ENCODE data around the gene APBA1. TPM values are rescaled to one million over a fixed set of nuclear protein-coding genes. Genes with fewer than 3 reads are reported as not detected.

The APBA1 gene
- total RNA-seq, 2 donors from 2014 or later = 6.3 to 7.5 TPM

DNA sequence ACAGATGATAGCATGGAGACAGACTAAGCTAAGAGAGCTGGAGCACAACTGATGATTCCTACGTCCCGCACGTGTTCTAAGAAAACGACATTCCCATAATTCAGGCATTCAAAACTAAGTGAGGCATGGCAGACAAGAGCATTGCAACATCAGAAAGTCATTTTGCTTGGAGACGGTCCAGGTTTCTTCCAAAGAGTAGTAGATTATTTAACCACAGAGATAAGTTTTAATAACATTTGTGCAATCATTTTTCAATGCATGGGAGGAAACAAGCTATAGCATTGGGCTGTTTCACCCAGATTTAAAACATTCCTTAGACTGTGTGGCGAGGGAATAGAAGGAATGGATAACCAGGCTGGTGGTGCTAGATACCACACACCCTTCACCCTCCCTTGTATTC lies 117.2 kb downstream of the APBA1 start:
- Histone ChIP-seq H3K4me3 (no peak overlapping the region), H3K9ac (ENCODE audit: low read depth in 2 of 2, low read length in 2 of 2) (no peak overlapping the region), H3K27ac (no peak overlapping the region), H3K36me3 (no peaks in the 10 kb centered on the region), H3K27me3 (no peaks in the 10 kb centered on the region), H3K9me3 (no peaks in the 10 kb centered on the region), H3K4me1 (no peaks in the 10 kb centered on the region)
- DNase-seq = no peak
- TF ChIP-seq, protein P1, sequence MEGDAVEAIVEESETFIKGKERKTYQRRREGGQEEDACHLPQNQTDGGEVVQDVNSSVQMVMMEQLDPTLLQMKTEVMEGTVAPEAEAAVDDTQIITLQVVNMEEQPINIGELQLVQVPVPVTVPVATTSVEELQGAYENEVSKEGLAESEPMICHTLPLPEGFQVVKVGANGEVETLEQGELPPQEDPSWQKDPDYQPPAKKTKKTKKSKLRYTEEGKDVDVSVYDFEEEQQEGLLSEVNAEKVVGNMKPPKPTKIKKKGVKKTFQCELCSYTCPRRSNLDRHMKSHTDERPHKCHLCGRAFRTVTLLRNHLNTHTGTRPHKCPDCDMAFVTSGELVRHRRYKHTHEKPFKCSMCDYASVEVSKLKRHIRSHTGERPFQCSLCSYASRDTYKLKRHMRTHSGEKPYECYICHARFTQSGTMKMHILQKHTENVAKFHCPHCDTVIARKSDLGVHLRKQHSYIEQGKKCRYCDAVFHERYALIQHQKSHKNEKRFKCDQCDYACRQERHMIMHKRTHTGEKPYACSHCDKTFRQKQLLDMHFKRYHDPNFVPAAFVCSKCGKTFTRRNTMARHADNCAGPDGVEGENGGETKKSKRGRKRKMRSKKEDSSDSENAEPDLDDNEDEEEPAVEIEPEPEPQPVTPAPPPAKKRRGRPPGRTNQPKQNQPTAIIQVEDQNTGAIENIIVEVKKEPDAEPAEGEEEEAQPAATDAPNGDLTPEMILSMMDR (IDR thresholded peaks at IDR 0.05) = no peak
- intact Hi-C loops (cut with DNase I) = no loop called here

DNA sequence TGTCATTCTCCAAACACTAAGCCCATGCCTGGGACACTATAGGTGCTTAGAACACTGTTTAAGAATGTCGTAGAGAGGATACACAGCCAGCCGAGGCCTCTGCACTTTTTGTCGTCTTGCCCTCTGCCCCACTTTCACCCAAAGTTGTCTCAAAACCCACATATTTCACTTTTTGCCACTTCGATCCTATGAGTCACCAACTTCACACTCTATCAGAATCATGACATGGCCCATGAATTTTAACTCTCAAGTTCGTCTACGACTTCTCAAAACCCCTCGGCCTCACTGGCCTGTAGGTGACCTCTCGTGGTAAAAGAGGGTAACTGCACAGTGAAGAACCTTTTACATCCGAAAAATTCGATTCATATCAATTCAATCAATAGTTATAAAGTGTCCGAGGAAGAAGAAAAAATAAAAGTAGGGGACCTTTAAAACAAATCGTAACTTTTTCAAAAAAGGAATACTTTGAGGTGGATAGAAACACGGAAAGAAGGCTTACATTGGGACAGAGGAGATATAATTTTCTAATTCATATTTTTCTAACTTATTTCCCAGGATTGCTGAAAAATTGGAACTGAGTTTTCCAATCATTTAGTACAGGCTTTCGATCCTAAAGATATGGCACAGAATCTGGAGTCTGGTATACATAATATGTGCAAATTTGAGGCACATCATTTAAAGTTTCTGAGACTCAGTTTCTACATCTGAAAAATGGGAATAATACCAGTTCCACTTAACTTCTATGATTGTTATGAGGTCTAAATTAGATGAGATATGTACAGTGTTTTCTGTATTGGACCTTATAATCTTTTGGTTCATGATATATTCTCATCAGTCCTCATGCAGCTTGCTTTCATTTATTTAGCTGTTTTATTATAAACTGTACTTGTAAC lies 122.6 kb downstream of the APBA1 start:
- peak; percentile 31 for DNase-seq
- intact Hi-C loops (cut with DNase I) = loop anchor here (2.0 to 10.0 kb wide), 3 partner anchors 85 to 325 kb away; no protein-coding TSS in a partner anchor
- TF ChIP-seq, protein P1 (IDR thresholded peaks at IDR 0.05) = peak; percentile 76

DNA sequence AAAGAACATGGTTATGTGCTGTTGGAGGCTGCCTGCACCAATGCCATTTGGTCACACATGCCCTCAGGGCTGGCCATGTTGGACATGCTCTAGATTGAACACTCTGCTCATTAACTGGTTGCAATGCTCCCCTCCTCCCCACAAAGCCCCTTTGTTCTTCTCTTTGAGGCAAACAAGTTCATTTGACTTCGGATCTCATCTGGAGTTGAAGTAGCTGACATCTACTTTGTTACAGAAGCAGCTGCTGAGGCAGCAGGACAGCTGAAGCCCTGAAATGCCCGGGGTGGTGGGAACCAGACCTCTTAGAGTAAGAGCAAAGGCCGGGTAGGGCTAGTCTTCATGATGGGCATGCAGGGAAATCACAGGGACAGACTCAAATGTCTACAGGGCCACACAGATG lies 123.5 kb downstream of the APBA1 start:
- no peak overlapping the region for H3K4me3 ChIP-seq
- no peak for DNase-seq
- intact Hi-C loops (cut with DNase I) = loop anchor here (2.0 to 10.0 kb wide), 3 partner anchors 84 to 326 kb away; no protein-coding TSS in a partner anchor
- H3K9me3 ChIP-seq = no peaks in the 10 kb centered on the region
- no peak overlapping the region for H3K27ac ChIP-seq
- H3K27me3 ChIP-seq = no peaks in the 10 kb centered on the region
- TF ChIP-seq, protein P1 (IDR thresholded peaks at IDR 0.05) = no peak
- no peaks in the 10 kb centered on the region for H3K4me1 ChIP-seq
- H3K36me3 ChIP-seq = no peaks in the 10 kb centered on the region
- H3K9ac ChIP-seq (ENCODE audit: low read depth in 2 of 2, low read length in 2 of 2) = no peak overlapping the region

More for the DNA sequence above, 122.6 kb downstream of the APBA1 start:
- H3K9ac ChIP-seq (ENCODE audit: low read depth in 2 of 2, low read length in 2 of 2) = no peak overlapping the region
- H3K9me3 ChIP-seq = no peaks in the 10 kb centered on the region
- no peaks in the 10 kb centered on the region for H3K27me3 ChIP-seq
- no peak overlapping the region for H3K27ac ChIP-seq
- no peaks in the 10 kb centered on the region for H3K36me3 ChIP-seq
- H3K4me3 ChIP-seq = no peak overlapping the region
- H3K4me1 ChIP-seq = no peaks in the 10 kb centered on the region

DNA sequence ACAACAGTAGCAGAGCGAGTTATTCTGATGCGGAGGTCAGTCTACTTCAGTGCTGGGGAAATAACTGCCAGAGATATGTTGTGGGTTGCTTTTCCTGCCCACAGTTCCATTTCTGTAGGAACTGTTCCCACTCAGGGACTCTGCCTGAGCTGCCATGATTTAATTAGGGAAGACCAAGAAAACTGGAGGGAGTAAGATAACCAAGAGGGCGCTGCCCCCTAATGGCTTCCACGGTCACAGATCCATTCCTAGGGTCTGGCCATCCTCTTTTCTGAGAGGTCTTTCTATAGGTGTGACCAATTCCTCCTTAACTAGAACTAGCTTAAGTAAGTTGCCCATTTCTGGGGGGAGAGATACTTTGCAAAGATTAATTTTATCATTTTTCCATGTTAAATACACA lies 125.9 kb downstream of the APBA1 start:
- Histone ChIP-seq H3K27ac (no peak overlapping the region), H3K4me1 (no peaks in the 10 kb centered on the region), H3K9ac (ENCODE audit: low read depth in 2 of 2, low read length in 2 of 2) (no peak overlapping the region), H3K36me3 (no peaks in the 10 kb centered on the region), H3K27me3 (no peaks in the 10 kb centered on the region), H3K4me3 (no peak overlapping the region), H3K9me3 (no peaks in the 10 kb centered on the region)
- TF ChIP-seq, protein P1 (IDR thresholded peaks at IDR 0.05) = peak; percentile 24
- DNase-seq = peak; percentile 36
- intact Hi-C loops (cut with DNase I) = loop anchor here (10.0 kb wide), 2 partner anchors 81 to 329 kb away; no protein-coding TSS in a partner anchor

DNA sequence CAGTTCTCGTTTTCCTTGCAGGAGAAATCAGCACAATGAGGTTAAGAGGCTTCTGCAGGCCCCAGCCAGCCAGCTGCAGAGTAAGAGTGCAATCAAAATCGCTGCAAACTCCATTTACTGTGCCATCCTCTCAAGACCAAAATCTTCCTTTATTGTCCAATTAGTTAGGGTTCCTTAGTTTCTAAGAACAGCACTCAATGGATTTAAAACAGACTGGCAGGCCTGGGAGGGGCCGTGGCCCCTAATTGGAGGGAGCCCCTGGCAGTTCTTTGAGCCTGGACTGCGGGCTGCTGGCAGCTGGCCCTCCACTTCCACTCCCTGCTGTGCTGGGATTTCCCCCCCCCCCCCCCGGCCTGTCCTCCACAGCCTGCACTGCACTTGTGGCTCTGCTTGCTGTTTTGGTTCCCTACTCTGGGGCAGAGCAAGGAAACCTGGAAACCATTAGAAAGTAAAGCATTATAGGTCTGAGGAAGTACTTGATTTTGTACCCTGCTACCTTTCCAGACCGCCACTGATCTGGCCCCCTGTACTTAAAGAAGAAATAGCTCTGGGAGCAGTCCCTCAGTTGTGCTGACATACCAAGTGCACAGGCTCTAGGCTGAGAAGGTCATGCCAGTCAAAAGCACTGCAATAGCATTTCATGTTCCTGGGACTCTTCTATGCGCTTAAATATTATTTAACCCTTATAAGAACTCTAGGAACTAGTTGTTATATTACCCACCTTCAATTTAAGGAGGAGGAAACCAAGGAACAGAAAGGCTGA lies 129.0 kb downstream of the APBA1 start:
- intact Hi-C loops (cut with DNase I) = loop anchor here (10.0 kb wide), 2 partner anchors 78 to 332 kb away; no protein-coding TSS in a partner anchor

More for the DNA sequence above, 129.0 kb downstream of the APBA1 start:
- DNase-seq = no peak
- Histone ChIP-seq H3K9me3 (no peaks in the 10 kb centered on the region), H3K4me3 (no peak overlapping the region), H3K27me3 (no peaks in the 10 kb centered on the region), H3K4me1 (no peaks in the 10 kb centered on the region), H3K27ac (no peak overlapping the region), H3K9ac (ENCODE audit: low read depth in 2 of 2, low read length in 2 of 2) (no peak overlapping the region), H3K36me3 (no peaks in the 10 kb centered on the region)
- TF ChIP-seq, protein P1 (IDR thresholded peaks at IDR 0.05) = no peak

All from colonic mucosa (tissue), 4 donors.